Bronchus fibroblast of lung (primary cell): ENCODE measurements around the gene CHCT1. TPM values are rescaled to one million over a fixed set of nuclear protein-coding genes. Genes with fewer than 3 reads are reported as not detected.

Source experiments
- total RNA-seq: library from RNA; depleted of rRNA; stranded (reverse); fragments of >200 nt; gene quantifications from 2 replicates; pipeline ENCODE4 v1.2.3, GENCODE V29; 2015

Gene CHCT1
- under 0.01 TPM in 1 of 2 replicates, not detected in the other for total RNA-seq

DNA sequence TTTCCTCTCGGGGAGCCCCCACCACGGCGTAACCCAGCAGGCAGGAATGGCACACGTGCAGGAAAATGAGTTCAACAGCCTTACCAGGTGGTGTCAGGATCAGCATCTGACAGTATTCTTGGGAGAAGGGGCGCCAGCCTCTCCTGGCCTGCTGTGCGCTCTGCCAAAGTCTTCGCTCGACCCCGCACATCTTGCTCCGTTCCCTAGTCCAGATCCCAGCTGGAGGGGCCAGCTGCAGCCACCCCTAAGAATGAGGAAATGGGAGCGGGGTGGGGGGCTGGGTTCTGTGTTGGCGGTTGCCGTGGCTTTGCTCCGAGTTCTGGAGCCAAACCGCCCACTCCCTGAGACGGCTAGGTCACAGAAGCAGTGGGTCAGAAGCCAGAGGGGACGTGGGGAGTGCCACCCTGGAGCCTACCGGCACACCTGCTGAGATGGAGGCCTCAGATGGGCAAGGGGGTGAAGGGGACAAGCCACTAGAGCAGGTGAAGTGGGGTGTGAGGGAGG is at the start of gene CHCT1:
Gene CHCT1 (plus strand): TSS at position 328 of the 504 bp plus-strand sequence. CDS start 104 bp downstream, at position 432.

GRCh38 chr17:60392042-60392844 is 30.0 kb upstream of the CHCT1 start, which contains the start of gene USP32:
USP32 (minus strand) TSS chr17:60392133; CDS start chr17:60391939, 194 bp downstream.

Other genes starting within 250 kb of the CHCT1 start
- gene USP32, start 30.4 kb upstream of the CHCT1 start, total RNA-seq, result 20.1 and 20.2 TPM in 2 replicates
- gene APPBP2, start 103.8 kb downstream of the CHCT1 start, total RNA-seq, result 13.8 and 16.8 TPM in 2 replicates
- 4.0 and 4.7 TPM in 2 replicates for gene PPM1D, start 177.7 kb downstream of the CHCT1 start, total RNA-seq